ENCODE data around the gene ENDOU. TPM values are rescaled to one million over a fixed set of nuclear protein-coding genes. Genes with fewer than 3 reads are reported as not detected.

ENDOU gene
- total RNA-seq, 1 donor from 2014 or later, result not detected

DNA sequence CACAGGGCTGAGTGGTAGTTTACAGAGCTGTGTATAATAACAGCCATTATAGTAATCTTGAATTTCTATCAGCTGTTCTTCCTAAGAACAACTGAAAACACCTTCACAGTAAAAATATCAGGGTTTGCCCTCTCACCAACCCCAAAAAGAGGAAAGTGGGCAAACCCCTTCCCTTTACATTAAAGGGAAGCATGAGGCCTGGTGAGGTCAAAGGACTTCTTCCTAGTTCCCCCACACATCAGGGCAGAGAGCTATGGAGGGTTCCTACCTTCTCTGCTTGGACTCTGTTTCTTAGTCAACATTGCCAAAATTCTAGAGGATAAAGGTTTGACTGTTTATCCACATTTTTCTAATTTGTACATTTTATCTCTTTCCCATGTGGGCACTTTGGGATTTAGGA is 15.0 kb downstream of the ENDOU start:
- Histone ChIP-seq H3K9me3 (no peaks in the 10 kb centered on the region), H3K27me3 (no peaks in the 10 kb centered on the region), H3K36me3 (no peaks in the 10 kb centered on the region), H3K4me3 (no peak overlapping the region), H3K27ac (no peak overlapping the region), H3K4me1 (peaks cover 3 to 4% of the 10 kb centered on the region in 2 donors)
- intact Hi-C loops (cut with DNase I), result no loop called here
- DNase-seq (ENCODE audit: low spot score in 2 of 2), result no peak
- TF ChIP-seq, protein P1, sequence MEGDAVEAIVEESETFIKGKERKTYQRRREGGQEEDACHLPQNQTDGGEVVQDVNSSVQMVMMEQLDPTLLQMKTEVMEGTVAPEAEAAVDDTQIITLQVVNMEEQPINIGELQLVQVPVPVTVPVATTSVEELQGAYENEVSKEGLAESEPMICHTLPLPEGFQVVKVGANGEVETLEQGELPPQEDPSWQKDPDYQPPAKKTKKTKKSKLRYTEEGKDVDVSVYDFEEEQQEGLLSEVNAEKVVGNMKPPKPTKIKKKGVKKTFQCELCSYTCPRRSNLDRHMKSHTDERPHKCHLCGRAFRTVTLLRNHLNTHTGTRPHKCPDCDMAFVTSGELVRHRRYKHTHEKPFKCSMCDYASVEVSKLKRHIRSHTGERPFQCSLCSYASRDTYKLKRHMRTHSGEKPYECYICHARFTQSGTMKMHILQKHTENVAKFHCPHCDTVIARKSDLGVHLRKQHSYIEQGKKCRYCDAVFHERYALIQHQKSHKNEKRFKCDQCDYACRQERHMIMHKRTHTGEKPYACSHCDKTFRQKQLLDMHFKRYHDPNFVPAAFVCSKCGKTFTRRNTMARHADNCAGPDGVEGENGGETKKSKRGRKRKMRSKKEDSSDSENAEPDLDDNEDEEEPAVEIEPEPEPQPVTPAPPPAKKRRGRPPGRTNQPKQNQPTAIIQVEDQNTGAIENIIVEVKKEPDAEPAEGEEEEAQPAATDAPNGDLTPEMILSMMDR (IDR thresholded peaks at IDR 0.05), result no peak

DNA sequence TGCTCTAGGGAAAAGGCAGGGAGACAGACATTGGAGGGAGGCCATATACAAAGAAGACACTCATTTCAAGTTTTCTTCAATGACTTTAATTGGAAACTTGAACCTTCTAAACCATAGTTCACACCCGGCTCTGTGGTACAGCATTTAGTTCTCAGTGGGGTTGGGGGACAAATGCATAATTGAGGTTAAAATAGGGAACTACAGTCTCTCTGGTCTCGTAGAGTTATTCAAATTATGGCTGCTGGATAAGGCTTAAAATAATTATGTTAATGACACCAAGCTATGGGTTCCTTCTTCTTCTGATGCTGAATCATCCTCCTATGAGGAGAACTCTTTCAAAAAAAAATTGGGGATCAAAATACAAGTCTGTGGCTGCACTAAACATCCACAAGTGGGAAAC is 15.6 kb downstream of the ENDOU start:
- peaks cover 0 to 6% of the 10 kb centered on the region in 2 donors for H3K4me1 ChIP-seq
- DNase-seq (ENCODE audit: low spot score in 2 of 2), result no peak
- H3K36me3 ChIP-seq, result no peaks in the 10 kb centered on the region
- no peaks in the 10 kb centered on the region for H3K9me3 ChIP-seq
- no peak overlapping the region for H3K27ac ChIP-seq
- TF ChIP-seq, protein P1 (IDR thresholded peaks at IDR 0.05), result no peak
- H3K27me3 ChIP-seq, result no peaks in the 10 kb centered on the region
- intact Hi-C loops (cut with DNase I), result loop anchor here (5.0 to 10.0 kb wide), 2 partner anchors 193 to 255 kb away; partner anchors contain the start of genes TMEM106C and VDR
- H3K4me3 ChIP-seq, result no peak overlapping the region

DNA sequence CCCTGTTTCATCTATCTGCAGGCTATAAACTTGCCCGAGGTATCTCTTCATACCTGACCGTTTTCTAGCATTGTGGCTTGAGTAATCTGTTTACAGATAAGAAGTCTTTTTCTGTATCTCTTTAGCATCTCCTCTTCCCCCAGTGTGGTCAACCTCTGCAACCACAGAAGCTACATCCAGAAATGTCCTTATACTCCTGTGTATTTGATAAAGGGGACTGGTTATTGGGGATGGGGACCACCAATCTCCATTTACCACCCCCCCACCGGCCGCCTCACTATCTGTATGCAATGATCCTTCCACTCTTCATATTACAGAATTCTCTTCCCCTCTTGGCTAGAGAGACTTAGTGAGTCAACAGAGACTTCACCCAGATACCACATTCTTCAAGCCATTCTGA is 16.1 kb downstream of the ENDOU start:
- Histone ChIP-seq H3K9me3 (no peaks in the 10 kb centered on the region), H3K4me3 (no peak overlapping the region), H3K36me3 (no peaks in the 10 kb centered on the region), H3K4me1 (peaks cover 0 to 6% of the 10 kb centered on the region in 2 donors), H3K27me3 (no peaks in the 10 kb centered on the region), H3K27ac (no peak overlapping the region)
- intact Hi-C loops (cut with DNase I), result loop anchor here (5.0 to 10.0 kb wide), 2 partner anchors 193 to 256 kb away; partner anchors contain the start of genes TMEM106C and VDR
- no peak for DNase-seq (ENCODE audit: low spot score in 2 of 2)
- TF ChIP-seq, protein P1 (IDR thresholded peaks at IDR 0.05), result no peak

DNA sequence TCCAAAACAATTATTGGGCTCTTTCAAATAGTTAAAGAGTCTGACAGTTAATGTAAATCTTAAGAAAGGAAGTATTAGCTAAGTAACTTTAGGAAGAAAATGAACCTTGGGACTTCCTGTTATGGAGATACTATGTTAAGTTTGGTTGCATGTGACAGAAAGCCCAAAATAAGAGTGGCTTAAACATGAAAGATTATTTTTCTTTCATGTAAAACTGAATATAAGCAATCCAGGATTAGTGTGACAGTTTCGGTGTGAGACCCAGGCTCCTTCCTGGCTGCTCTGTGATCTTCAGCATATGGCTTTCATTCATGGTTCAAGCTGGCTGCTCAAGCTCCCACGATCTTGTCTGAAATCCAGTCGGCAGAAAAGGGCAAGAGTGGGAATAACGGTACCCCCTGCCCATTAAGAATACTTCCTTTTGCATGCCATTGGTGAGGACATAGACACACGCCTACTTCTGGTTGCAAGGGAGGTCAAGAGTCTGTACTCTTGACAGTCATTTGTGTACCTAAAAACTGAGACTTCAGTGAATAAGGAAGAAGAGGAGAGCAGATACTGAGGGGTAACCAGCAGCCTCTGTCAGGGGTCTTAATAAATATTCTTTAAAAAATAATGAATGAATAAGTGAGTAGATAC is 17.3 kb downstream of the ENDOU start:
- TF ChIP-seq, protein P1 (IDR thresholded peaks at IDR 0.05), result no peak
- H3K36me3 ChIP-seq, result no peaks in the 10 kb centered on the region
- H3K27ac ChIP-seq, result no peak overlapping the region
- no peaks in the 10 kb centered on the region for H3K27me3 ChIP-seq
- no peak overlapping the region for H3K4me3 ChIP-seq
- no peak for DNase-seq (ENCODE audit: low spot score in 2 of 2)
- intact Hi-C loops (cut with DNase I), result loop anchor here (2.0 to 10.0 kb wide), 3 partner anchors 131 to 257 kb away; partner anchors contain the start of genes TMEM106C and VDR
- peaks cover 0 to 6% of the 10 kb centered on the region in 2 donors for H3K4me1 ChIP-seq
- no peaks in the 10 kb centered on the region for H3K9me3 ChIP-seq

DNA sequence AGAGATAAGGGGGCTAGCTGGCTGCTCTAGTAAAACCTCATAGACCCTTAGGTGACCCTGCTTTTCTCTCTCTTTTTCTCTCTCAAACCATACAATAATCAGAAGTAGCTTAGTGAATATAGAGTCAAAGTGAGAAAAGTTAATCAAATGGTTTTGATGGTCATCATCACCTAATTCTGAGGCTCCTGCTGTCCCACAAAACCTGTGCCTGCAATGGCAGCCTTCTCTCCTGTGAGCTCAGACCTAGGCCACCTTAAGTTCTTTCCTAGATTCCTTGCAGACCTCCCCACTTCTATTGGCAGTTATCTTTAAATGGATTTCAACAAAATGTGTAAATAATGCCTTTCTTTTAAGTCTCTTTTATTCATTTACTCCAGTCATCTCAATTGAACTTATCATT is 17.9 kb downstream of the ENDOU start:
- H3K27ac ChIP-seq, result no peak overlapping the region
- H3K4me3 ChIP-seq, result no peak overlapping the region
- no peaks in the 10 kb centered on the region for H3K27me3 ChIP-seq
- intact Hi-C loops (cut with DNase I), result loop anchor here (2.0 to 10.0 kb wide), 3 partner anchors 131 to 257 kb away; partner anchors contain the start of genes TMEM106C and VDR
- no peaks in the 10 kb centered on the region for H3K36me3 ChIP-seq
- no peaks in the 10 kb centered on the region for H3K9me3 ChIP-seq
- TF ChIP-seq, protein P1 (IDR thresholded peaks at IDR 0.05), result no peak
- no peak for DNase-seq (ENCODE audit: low spot score in 2 of 2)
- peaks cover 0 to 6% of the 10 kb centered on the region in 2 donors for H3K4me1 ChIP-seq
